Colonic mucosa (tissue), 4 donors: ENCODE results near the gene PARD3B. TPM values are rescaled to one million over a fixed set of nuclear protein-coding genes. Genes with fewer than 3 reads are reported as not detected.

Experiments
- DNase-seq: peaks from one replicate; pipeline ENCODE4 v3.0.0-alpha.2; 2020
- H3K27ac ChIP-seq: fragments of 200-600 bp; one replicate; pipeline ENCODE4 v1.8.0; 2021
- H3K27me3 ChIP-seq: fragments of 200-600 bp; one replicate; pipeline ENCODE4 v1.8.0; 2021
- H3K36me3 ChIP-seq: fragments of 200-600 bp; one replicate; pipeline ENCODE4 v1.8.0; 2021
- H3K4me1 ChIP-seq: fragments of 200-600 bp; one replicate; pipeline ENCODE4 v1.8.0; 2021; ENCODE audit warnings: mild to moderate bottlenecking
- H3K4me3 ChIP-seq: fragments of 200-600 bp; one replicate; pipeline ENCODE4 v1.8.0; 2021
- H3K9ac ChIP-seq, 2 donors: one replicate each; pipeline ENCODE4 v1.7.0; 2013; ENCODE audit warnings: control low read depth in 2 of 2, low read depth in 2 of 2, low read length in 2 of 2
- H3K9me3 ChIP-seq: fragments of 200-600 bp; one replicate; pipeline ENCODE4 v1.8.0; 2021
- CTCF ChIP-seq: fragments of 200-600 bp; IDR thresholded peaks from one replicate; pipeline ENCODE4 v1.8.0; 2022; ENCODE audit warnings: antibody characterized with exemption, mild to moderate bottlenecking
- intact Hi-C: fragments of 100-400 bp; cut with DNase I; formaldehyde crosslinking; loops from one replicate; pipeline ENCODE4 v1.14.1; 2022
- total RNA-seq, 2 donors: library from RNA; stranded (reverse); fragmentation: NEBNext Ultra II Directional in 1 of 2; extraction: Animal tissue kit (Norgen Biotek cat#: 25700) in 1 of 2; gene quantifications; one replicate each; pipeline ENCODE4 v1.2.1, GENCODE V29; 2021
- donor health status: healthy.
- donor health status: DM: no; HTN: no; CAD: no.
- donor health status: DM: no; HTN: no; CAD: no.

PARD3B gene
- total RNA-seq, 2 donors from 2014 or later, result 20.0 to 24.2 TPM

GRCh38 chr2:204586444-204587180, 41.3 kb downstream of the PARD3B start:
- Histone ChIP-seq H3K9ac (no peak overlapping the region), H3K27me3 (no peaks in the 10 kb centered on the region), H3K9me3 (no peaks in the 10 kb centered on the region), H3K4me1 (no peaks in the 10 kb centered on the region), H3K36me3 (no peaks in the 10 kb centered on the region), H3K4me3 (no peak overlapping the region), H3K27ac (no peak overlapping the region)
- no peak for DNase-seq
- intact Hi-C loops, result no loop called here
- no peak for TF ChIP-seq CTCF

- H3K27ac ChIP-seq, result no peak overlapping the region
- H3K9me3 ChIP-seq, result no peaks in the 10 kb centered on the region
- H3K4me3 ChIP-seq, result no peak overlapping the region
- no peak overlapping the region for H3K9ac ChIP-seq
- no peak for TF ChIP-seq CTCF
- no peaks in the 10 kb centered on the region for H3K27me3 ChIP-seq
- no peak for DNase-seq
- intact Hi-C loops, result no loop called here
- H3K4me1 ChIP-seq, result no peaks in the 10 kb centered on the region
- no peaks in the 10 kb centered on the region for H3K36me3 ChIP-seq
Measured at GRCh38 chr2:204590063-204590462, 44.8 kb downstream of the PARD3B start.

GRCh38 chr2:204591225-204591624, 46.0 kb downstream of the PARD3B start:
- TF ChIP-seq CTCF, result no peak
- Histone ChIP-seq H3K36me3 (no peaks in the 10 kb centered on the region), H3K9ac (no peak overlapping the region), H3K4me1 (no peaks in the 10 kb centered on the region), H3K27ac (no peak overlapping the region), H3K9me3 (no peaks in the 10 kb centered on the region), H3K4me3 (no peak overlapping the region), H3K27me3 (no peaks in the 10 kb centered on the region)
- intact Hi-C loops, result no loop called here
- DNase-seq, result no peak

GRCh38 chr2:204604061-204604460, 58.8 kb downstream of the PARD3B start:
- no peak for DNase-seq
- intact Hi-C loops, result no loop called here
- H3K4me1 ChIP-seq, result no peaks in the 10 kb centered on the region

GRCh38 chr2:204608237-204608939, 63.1 kb downstream of the PARD3B start:
- no peak for TF ChIP-seq CTCF
- H3K36me3 ChIP-seq, result no peaks in the 10 kb centered on the region
- DNase-seq, result no peak
- no peaks in the 10 kb centered on the region for H3K9me3 ChIP-seq
- no peak overlapping the region for H3K9ac ChIP-seq
- no peak overlapping the region for H3K4me3 ChIP-seq
- no peaks in the 10 kb centered on the region for H3K4me1 ChIP-seq
- intact Hi-C loops, result no loop called here
- no peak overlapping the region for H3K27ac ChIP-seq
- H3K27me3 ChIP-seq, result no peaks in the 10 kb centered on the region

More at GRCh38 chr2:204604061-204604460, 58.8 kb downstream of the PARD3B start:
- Histone ChIP-seq H3K27ac (no peak overlapping the region), H3K9ac (no peak overlapping the region), H3K27me3 (no peaks in the 10 kb centered on the region), H3K9me3 (no peaks in the 10 kb centered on the region), H3K36me3 (no peaks in the 10 kb centered on the region), H3K4me3 (no peak overlapping the region)
- TF ChIP-seq CTCF, result no peak
